Activated CD8-positive, alpha-beta memory T cell treated with anti-CD3 and anti-CD28 coated beads for 4 hours (primary cell): ENCODE data around the gene HYAL2.

Source experiments
- DNase-seq, 2 donors: peaks; one replicate each; pipeline ENCODE4 v3.0.0-alpha.2; 2020; ENCODE audit warnings: low read depth in 2 of 2

The HYAL2 gene

DNA sequence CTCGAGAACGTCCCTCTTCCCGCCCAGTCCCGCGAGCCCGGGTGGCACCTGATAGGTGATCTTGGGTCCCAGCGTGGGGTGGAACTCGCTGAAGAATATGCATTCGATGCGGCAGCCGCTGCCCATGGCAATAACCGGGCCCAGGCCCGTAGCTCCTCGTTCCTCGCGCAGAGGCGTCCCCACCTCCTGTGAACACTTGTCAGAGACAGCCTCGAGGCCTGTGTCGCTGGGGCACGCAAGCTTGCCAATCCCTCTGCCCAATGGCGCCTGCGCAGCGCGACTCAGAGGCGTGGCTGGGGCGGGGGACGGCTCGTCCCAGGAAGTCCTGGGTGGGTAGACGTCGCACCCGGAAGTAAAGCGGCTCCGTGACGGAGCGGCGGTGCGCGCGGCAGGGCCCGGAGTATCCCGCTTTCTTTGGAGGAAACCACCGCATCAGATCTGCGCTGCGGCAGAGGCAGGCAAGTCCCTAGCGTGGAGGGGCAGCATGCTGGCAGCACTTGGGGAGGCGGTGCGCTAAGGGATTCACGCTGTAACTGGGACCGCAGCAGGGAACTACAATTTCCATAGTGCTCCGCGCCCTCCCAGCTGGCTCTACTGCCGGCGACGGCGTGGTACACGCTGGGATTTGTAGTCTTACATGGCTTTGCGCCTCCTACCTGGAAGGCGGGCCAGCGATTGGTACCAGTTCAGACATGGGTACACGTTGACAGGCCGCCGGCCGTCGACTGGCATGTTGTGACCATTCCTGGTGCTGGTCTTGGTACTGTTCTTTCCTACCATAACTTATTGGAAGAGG is 28.2 kb upstream of the HYAL2 start, which contains the start of the genes CYB561D2 and NPRL2:
CYB561D2 (plus strand) TSS at position 336 of the 796 bp plus-strand sequence. CDS start 572 bp downstream, outside the sequence.
NPRL2 (minus strand) TSS at position 249 of the 796 bp plus-strand sequence; CDS start at position 126, 123 bp downstream.
- DNase-seq, result peak; percentile 98 to 99

DNA sequence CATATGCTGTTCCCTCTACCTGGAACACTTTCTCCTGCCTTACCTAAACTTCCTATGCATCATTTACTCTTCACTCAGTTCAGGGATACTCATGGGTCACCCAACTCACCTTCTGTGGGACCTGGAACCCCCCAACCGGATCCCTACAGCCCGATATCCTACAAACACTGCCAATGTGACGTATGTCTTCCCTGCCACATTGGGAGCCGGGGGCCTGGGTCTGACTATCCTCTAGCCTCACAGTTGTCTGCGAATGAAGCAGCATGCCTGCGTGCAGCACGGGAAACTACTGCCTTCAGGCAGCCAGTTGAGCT is 27.6 kb upstream of the HYAL2 start:
- DNase-seq, result no peak

DNA sequence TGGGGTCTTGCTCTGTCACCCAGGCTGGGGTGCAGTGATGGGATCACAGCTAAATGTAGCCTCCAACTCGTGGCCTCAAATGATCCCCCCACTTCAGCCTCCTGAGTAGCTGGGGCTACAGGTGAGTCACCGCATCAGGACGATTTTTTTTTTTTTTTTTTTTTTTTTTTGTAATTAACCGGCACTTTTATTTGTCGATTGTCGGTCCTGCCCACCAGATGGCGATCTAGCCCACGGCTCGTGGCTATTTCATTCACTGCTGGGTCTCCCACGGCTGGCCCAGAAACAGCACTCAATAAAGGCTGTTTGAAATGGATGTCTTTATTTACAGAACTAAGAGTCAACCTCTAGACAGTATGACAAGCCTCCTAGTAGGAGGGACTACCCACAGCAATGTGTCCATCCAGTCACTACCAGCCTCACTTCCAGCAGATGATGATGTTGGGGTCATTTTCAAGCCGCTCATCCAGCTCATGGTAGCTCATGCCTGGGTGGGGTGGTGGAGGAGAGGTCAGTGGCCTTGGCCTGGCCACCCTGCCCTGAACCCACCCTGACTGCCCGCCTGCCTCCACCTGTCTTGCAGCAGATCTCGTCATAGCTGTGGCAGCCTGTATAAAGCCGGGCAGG is 24.8 kb upstream of the HYAL2 start:
- peak; percentile 54 to 63 for DNase-seq

DNA sequence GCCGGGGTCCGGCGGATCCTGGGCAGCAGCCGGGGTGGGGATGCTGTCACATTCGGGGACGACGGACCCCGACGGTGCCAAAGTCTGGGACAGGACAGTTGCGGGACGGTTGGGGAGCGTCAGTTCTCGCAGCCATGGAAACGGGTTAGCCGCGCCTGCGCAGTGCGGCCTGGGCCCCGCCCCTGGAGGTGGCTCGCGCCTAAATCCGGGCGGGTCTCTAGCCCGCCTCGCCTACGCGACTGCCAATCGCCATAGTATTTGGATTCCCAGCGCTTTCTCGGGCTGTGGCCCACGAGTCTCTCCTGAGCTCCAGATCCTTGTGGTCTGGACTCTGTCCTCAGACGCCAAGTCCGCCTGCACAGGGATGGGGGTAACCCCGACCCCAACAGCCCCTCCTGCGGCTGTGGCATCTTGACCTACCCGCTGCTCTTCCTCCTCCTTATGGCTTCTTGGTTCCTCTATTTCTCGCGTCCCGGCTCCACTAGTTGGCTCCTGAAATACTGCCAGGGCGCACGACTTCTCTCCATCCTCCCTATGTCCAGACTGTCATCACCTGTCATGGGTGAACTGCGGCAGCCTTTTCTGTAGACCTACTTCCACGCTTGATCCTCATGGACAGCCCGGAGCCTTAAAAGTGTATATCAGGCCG is 23.2 kb upstream of the HYAL2 start, which contains the start of gene ZMYND10:
ZMYND10 (minus strand) TSS at position 147 of the 649 bp plus-strand sequence. CDS start 153 bp downstream, outside the sequence.
- peak; percentile 35 to 45 for DNase-seq

DNA sequence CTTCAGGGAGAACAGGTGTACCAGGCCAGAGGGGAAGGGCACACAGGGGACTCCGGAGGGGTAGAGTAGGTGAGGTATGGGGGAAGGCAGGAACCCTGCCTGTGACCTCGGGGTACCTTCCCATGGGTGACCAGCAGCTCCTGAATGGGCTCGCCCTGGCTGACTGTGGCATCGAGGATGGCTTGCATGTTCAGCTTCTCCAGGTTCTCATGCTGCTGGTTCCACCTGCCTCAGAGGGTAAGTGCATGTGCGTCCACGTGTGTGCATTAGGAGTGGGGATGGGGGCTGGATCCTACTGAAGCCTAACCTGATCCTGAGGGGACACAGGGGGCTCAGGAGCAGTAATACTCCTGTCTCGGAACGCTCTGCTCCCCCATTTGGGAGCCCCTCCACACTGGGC is 22.5 kb upstream of the HYAL2 start:
- no peak for DNase-seq

DNA sequence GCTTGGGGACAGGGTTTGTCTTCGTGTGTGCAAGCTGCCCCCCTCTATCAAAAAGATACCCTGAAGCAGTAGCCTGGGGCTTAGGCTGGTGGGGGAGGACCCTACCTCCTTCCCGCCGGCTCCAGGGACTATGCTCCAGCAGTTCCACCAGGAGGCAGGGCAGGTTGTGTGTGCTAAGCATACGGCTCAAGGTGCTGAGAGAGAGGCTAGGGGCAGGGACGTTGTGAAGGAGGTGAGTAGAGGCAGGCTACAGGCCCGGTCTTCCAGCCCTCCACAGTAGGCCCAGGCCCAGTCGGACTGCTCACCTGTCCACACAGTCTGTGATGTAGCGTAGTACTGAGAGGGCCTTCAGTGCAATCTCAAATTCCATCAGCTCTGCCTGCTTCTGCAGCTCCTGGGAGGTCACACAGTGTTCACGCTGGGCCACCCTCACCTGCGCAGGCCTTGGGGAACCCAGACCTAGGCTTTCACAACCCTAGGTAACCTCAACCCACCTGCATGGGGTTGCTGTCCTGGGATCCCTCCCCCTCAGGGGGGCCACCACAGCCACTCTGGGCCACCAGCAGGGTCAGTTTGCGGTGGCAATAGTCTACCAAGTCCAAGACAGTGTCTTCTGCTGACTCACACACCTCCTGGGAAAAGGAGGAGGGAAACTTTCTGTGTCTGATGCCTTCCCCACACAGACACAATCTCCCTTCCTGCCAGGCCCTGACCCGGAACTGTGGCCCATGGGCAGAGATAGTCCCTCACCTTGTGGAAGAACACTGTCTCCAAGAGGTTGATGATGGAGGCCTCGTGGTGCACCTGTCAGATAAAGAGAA is 20.5 kb upstream of the HYAL2 start:
- no peak for DNase-seq

DNA sequence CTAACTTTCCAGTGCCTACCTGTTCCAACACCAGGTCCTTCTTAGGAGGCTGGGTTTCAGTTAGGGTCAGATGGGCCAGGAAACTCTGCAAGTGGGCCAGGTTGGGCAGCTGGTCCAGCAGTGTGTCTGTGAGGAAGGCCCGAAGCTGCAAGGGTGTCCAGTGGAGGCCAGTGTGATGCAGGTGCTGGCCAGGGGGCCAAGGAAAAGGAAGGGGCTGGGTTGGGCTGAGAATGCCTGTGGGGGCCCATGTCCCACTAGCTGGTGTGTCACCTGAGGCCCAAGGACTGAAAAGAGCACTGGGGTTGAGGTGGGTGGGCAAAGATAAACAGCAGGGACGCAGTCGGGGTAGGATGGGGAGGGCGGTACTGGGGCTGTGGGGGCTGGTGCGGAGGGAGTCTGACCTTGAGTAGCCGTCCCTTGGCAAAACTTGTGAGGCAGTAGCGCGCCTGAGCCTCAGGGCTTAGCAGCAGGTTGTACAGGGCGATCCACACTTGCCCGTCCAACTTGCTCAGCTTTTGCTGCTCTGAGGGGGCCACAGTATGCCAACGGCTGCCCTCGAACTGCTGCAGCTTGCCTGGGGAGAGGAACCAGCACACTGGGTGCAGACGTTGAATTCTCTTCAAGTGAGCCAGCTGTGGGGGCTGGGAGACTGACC is 19.6 kb upstream of the HYAL2 start:
- no peak for DNase-seq

DNA sequence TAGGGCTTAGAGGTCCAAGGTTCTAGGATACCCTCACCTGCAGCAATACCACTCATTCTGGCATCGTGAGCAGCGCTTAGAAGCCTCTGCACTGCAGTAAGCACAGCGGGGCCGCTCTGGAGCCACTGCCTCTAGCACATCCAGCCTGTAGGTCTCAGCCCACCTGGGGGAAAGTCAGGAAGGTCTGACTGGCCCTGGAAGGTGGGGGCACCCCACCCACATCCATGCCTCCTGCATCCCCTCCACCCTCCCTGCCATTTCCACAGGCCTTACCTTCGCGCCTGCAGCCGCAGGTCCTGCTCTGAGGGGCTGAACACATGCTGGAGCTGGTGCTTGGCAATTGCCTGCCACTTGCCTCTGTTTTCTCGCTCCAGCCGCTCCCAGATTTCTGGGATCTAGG is 19.0 kb upstream of the HYAL2 start:
- no peak for DNase-seq

DNA sequence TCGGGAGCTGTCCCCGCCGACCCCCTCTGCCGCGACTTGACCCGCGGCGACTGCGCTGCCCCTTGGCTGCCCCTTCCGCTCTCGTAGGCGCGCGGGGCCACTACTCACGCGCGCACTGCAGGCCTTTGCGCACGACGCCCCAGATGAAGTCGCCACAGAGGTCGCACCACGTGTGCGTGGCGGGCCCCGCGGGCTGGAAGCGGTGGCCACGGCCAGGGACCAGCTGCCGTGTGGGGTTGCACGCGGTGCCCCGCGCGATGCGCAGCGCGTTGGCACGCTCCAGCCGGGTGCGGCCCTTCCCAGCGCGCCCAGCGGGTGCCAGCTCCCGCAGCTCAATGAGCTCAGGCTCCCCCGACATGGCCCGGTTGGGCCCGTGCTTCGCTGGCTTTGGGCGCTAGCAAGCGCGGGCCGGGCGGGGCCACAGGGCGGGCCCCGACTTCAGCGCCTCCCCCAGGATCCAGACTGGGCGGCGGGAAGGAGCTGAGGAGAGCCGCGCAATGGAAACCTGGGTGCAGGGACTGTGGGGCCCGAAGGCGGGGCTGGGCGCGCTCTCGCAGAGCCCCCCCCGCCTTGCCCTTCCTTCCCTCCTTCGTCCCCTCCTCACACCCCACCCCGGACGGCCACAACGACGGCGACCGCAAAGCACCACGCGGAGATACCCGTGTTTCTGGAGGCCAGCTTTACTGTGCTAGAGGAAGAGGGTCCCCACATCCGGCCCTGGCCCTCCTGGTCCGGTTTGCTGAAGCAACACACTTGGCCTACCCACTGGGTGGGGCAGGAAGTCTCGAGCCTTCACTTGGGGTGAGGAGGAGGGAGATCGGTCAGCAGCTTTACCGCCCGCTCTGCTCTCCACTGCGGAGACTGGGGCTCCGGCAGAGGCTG is 18.1 kb upstream of the HYAL2 start, which contains the start of gene RASSF1:
RASSF1 (minus strand) TSS at position 389 of the 882 bp plus-strand sequence; CDS start at position 358, 31 bp downstream.
- peak in 1 of 2 donors; percentile 41 for DNase-seq

DNA sequence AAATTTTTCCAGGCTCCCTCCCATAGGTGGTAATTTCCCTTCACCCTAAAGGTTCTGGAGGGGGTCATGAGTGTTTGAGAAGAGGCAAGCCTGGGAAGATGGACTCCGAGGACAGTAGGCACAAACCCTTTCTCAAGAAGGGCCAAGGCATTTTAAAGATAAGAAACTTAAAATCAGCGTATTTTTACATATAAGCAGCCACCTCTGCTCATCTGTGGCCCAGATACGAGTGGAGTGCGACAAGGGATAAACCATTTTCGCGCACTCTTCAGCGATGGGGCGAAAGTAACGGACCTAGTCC is 17.6 kb upstream of the HYAL2 start:
- no peak for DNase-seq

DNA sequence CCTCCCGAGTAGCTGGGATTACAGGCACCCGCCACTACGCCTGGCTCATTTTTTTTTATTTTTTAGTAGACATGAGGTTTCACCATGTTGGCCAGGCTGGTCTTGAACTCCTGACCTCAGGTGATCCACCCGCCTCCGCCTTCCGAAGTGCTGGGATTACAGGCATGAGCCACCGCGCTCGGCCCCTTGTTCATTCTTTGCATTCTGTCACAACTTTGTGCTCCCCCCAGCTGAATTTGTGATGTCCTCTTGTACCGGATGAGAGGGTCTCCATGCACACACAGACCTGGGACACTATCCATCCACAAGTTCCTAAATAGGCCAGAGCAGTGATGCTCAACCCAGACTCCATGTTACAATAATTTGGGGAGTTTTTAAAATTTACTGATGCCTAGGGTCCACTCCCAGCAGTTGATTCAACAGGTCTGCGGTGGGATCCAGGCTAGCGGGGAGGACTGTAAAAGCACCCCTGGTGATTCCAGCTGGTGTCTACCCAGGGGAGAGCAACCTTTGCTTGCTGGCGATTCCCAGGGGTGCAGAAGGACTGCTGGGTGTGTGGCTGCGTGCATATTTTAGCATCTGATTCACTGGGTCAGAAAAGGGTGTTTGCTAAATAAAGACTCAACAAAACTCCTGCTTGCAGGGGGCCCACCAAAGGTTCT is 17.1 kb upstream of the HYAL2 start:
- DNase-seq, result no peak

DNA sequence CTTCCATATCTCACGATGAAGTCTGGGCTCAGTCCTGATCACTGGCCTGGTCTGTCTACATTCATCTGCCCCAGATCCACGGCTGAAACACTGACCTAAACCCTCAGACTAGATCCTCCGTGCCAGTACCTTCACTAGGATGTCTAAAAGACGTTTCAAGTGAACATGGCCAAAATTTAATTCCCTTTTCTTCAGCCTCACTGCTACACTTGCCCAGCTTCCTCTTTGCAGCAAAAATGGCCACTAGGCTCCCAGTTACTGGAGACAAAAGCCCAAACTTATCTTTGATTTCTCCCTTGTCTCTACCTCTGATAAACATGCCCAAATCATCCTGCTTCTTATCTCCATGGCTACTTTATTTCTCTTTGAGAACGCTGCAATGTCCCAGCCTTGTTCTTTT is 16.4 kb upstream of the HYAL2 start:
- no peak for DNase-seq

DNA sequence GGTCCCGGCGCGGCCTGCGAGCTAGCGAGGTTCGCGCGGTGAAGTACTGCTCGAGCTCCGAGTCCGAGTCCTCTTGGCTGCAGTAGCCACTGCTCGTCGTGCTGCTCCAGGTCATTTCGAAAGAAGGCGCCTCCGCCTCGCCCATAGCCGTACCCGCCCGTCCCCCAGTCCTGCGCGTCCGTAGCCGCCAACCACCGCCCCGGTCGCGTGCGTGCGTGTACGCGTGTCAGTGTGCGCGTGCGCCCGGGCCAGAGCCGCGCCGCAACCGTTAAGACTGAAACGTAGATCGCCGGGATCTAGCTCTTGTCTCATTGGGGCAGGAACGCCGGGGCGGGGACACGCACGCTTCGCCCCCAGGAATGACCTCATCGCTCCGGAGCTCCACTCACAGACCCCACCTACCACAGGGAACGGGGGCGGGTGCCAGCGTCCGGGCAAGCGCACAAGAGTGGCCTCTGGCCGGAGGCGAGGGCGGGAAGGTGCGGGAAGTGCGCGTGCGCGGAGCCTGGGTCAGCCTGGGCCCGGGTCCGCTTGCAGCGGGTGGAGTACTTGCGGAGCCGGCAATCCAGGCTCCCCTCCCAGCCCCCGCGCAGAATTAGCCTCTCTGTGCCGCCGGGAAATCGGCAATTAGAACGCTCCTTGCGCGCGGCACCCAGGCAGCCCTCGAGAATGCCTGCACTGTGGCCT is 14.8 kb upstream of the HYAL2 start:
- peak; percentile 89 to 93 for DNase-seq

DNA sequence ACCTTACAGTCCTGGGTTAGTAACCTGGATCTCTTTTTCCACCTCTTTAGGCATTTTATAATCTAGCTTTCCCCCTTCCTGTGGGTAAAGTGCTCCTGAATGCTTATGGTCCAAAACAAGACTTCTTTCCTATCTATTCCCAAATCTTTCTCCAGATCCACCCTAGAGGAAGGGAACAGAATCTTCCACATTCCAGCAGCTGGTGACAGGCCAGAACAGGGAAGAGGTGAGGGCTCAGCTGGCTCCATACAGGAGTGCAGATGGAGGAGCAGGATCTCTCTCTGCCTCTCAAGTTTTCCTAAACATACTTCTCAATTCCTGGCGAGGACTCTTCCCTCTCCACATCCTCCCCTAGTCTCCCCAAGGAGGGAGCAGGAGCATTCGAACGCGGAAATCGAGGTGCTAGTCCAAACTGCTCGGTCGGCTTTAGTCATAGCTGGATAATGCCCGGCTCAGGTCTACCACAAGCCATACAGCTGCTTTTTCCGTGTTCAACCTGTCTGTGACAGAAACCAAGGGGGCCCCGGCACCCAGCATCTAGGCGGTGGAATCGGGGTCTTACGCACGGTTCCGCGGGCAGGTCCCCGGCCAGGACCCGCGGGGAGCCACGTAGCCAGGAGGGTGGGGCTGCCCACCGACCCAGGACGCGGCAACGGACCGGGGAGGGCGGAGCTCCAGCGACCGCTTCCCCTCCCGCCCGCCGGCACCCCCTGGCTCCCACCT is 14.1 kb upstream of the HYAL2 start:
- DNase-seq, result no peak

DNA sequence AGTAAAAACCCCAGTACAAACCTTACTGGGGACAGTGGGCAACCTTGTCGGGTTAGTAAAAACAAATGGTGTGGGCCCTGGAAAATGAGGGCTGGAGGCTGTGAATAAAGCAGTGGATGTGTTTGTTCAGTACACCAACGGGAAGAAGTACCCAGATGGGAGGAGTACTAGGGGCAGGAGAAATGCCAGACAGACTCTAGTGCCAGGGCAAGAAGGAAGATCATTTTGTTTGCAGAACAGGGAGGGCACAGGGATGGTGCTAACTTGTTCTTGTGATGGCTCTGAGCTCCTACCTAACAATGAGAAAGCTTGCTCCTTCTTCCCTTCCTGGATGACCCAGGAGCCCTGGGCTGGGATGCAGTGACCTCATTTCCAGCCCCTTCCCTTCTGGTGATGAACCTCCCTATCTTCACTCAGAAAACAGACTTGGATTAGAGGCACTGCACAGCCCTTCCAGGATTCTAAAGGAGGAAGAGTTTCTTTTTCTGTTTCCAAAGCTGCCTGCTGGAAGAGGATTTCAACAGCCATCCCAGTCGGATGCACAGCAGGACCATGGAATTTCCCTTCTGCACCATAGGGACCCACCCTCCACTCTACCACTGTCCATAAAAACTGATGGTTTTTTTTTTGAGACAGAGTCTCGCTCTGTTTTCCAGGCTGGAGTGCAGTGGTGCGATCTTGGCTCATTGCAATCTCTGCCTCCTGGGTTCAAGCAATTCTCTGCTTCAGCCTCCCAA is 12.0 kb upstream of the HYAL2 start:
- DNase-seq, result no peak

DNA sequence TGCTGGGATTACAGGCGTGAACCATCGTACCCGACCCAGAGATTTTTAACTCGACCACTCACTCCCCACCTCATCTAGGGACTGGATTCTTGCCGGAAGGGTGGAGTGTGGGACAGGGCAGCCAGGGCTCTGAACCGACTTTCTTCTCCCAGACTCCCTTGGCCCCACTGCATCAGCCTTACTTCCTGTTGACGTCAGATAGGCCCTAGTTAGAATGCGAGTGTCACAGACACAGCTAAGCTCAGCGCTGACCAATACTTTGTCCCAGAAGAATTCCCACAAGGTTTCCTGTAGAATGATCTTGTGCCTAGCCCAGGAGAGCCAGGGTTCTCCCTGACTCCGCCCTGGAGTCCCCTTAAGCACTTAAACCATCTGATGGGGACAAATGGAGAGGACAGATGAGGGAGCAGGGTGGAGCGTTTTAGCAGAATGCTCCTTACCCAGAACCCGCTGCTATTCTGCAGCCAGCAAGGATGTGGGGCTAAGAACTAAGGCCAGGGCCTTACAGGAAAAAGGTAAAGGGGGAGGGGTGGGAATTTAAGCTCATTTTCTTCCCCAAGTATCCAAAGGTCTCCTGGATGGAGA is 11.3 kb upstream of the HYAL2 start:
- no peak for DNase-seq

DNA sequence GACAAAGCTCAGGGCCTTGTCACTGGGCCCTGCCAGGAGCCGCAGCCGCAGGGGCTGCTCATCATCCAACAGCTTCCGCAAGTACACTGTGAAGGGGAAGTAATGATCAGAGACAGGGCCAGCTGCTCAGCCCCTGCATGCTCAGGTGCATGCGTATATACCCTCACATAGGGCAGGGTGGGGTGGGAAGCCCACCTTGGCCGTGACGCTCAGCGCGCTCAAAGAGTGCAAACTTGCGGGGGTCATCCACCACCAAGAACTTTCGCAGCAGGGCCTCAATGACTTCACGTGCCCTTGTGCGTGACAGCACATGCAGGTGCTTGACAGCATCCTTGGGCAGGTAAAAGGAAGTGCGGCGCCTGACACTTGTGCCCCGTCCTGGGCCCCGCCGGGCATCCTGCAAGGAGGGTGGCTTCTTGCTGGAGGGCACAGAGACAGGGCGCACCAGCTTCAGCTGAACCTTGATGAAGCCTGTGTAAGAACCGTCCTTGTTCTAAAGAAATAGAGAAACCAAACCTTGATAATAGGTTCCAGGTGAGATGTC is 8.9 kb upstream of the HYAL2 start:
- DNase-seq, result no peak
